GM12878 (cell line): ENCODE results near the gene INPP4B. TPM values are rescaled to one million over a fixed set of nuclear protein-coding genes. Genes with fewer than 3 reads are reported as not detected.

ENCODE experiments used
- ATAC-seq: fragments of 200-7000 bp; cut with Tn5 transposase; 3 replicates; pipeline ENCODE4 v1.9.1; 2020; ENCODE audit warnings: mild to moderate bottlenecking, moderate library complexity
- BruUV-seq: library from RNA; stranded (reverse); fragments of 400-500 nt; replicated peaks from 2 replicates; lab custom pipeline; 2021; lab: Mats Ljungman, UMichigan
- CTCF ChIA-PET: fragments of 300-600 bp; sonication (Branson Sonifier 250); formaldehyde crosslinking; extraction: SDS; loops from one replicate; lab custom pipeline; 2021; ENCODE audit warnings: inconsistent platforms; lab: Yijun Ruan, JAX
- POLR2A ChIA-PET: fragments of 350-600 bp; formaldehyde crosslinking; extraction: SDS; loops from one replicate; lab custom pipeline; 2021; ENCODE audit warnings: inconsistent platforms; lab: Charles Lee
- RAD21 ChIA-PET: fragments of 300-600 bp; sonication (Branson Sonifier 250); formaldehyde crosslinking; loops from one replicate; lab custom pipeline; 2023; ENCODE audit warnings: antibody characterized with exemption; ENCODE audit not compliant: unreplicated experiment; lab: Charles Lee
- SMC1A ChIA-PET: fragments of 300-600 bp; sonication (Branson Sonifier 250); formaldehyde crosslinking; loops from one replicate; lab custom pipeline; 2023; ENCODE audit not compliant: unreplicated experiment, uncharacterized antibody; lab: Charles Lee
- DNase-seq: peaks from one replicate; pipeline ENCODE4 v3.0.0-alpha.2; 2011; ENCODE audit warnings: low read depth, low spot score
- FAIRE-seq: peaks from 3 replicates; lab custom pipeline; 2011; peaks lifted over from hg19 to GRCh38; lab: Jason Lieb, UNC
- H2AFZ ChIP-seq: 2 replicates; pipeline ENCODE4 v1.6.0; 2011; ENCODE audit warnings: low read depth, low read length, control low read depth; ENCODE audit not compliant: control insufficient read depth
- H3K27ac ChIP-seq: 2 replicates; pipeline ENCODE4 v1.5.1; 2011; ENCODE audit warnings: control low read depth; ENCODE audit not compliant: control insufficient read depth, insufficient read depth
- H3K27me3 ChIP-seq, 2 experiments: replicated peaks in 1 of 2; 2 replicates each; pipeline versions ENCODE4 v1.6.0 to v1.6.1; 2011; ENCODE audit warnings: low read length in 1 of 2; ENCODE audit not compliant: control insufficient read depth in 2 of 2, insufficient read depth in 2 of 2
- H3K36me3 ChIP-seq, 2 experiments: 2 replicates each; pipeline ENCODE4 v1.5.1; 2011; ENCODE audit warnings: low read length in 1 of 2; ENCODE audit not compliant: control insufficient read depth in 2 of 2, insufficient read depth in 2 of 2
- H3K4me1 ChIP-seq: 2 replicates; pipeline ENCODE4 v1.6.1; 2011; ENCODE audit warnings: mild to moderate bottlenecking, low read length, moderate library complexity, mixed read lengths; ENCODE audit not compliant: control insufficient read depth, insufficient read depth
- H3K4me2 ChIP-seq: 2 replicates; pipeline ENCODE4 v1.6.0; 2011; ENCODE audit warnings: control low read depth; ENCODE audit not compliant: control insufficient read depth, insufficient read depth
- H3K4me3 ChIP-seq: fragments of 200-600 bp; sonication (generic); 2 replicates; pipeline ENCODE4 v1.5.1; 2016
- H3K79me2 ChIP-seq: 2 replicates; pipeline ENCODE4 v1.6.0; 2011; ENCODE audit warnings: low read length; ENCODE audit not compliant: control insufficient read depth, insufficient read depth
- H3K9ac ChIP-seq: 2 replicates; pipeline ENCODE4 v1.8.0; 2011; ENCODE audit warnings: low read length, control low read depth, mixed read lengths; ENCODE audit not compliant: control insufficient read depth, insufficient read depth
- H3K9me3 ChIP-seq: replicated peaks from 3 replicates; pipeline ENCODE4 v1.5.1; 2011; ENCODE audit warnings: mild to moderate bottlenecking, low read length; ENCODE audit not compliant: control insufficient read depth, insufficient read depth
- H4K20me1 ChIP-seq: 2 replicates; pipeline ENCODE4 v1.6.0; 2011; ENCODE audit not compliant: control insufficient read depth, insufficient read depth
- CEBPB ChIP-seq, 2 experiments: fragments of 150-350 bp in 1 of 2; IDR thresholded peaks; 2 replicates each; pipeline ENCODE4 v1.6.1; 2012 to 2014; ENCODE audit warnings: low read depth in 2 of 2, low read length in 2 of 2, borderline replicate concordance in 1 of 2, inconsistent platforms in 1 of 2
- CEBPZ ChIP-seq: fragments of 150-350 bp; IDR thresholded peaks from 2 replicates; pipeline ENCODE4 v1.6.1; 2016; ENCODE audit warnings: low read depth, low read length
- CHD1 ChIP-seq: IDR thresholded peaks from 2 replicates; pipeline ENCODE4 v1.6.1; 2012; ENCODE audit warnings: low read depth, low read length, improper control_type of control experiment
- CHD4 ChIP-seq: fragments of 200-600 bp; sonication (generic); IDR thresholded peaks from 2 replicates; pipeline ENCODE4 v1.6.1; 2016; ENCODE audit warnings: mild to moderate bottlenecking
- CREB1 ChIP-seq: IDR thresholded peaks from 2 replicates; pipeline ENCODE4 v1.6.1; 2012; ENCODE audit warnings: low read depth, mild to moderate bottlenecking, inconsistent platforms
- NFXL1 ChIP-seq: fragments of 450-650 bp; IDR thresholded peaks from 2 replicates; pipeline ENCODE4 v1.6.1; 2017; ENCODE audit warnings: antibody characterized with exemption, mild to moderate bottlenecking, borderline replicate concordance
- PRDM15 ChIP-seq: fragments of 450-650 bp; formaldehyde crosslinking; IDR thresholded peaks from 2 replicates; pipeline ENCODE4 v1.4.0; 2020; ENCODE audit warnings: mild to moderate bottlenecking, moderate library complexity
- SIX5 ChIP-seq: IDR thresholded peaks from 2 replicates; pipeline ENCODE4 v1.6.1; 2011; ENCODE audit warnings: mild to moderate bottlenecking, low read depth, low read length, moderate library complexity; ENCODE audit not compliant: severe bottlenecking
- SUZ12 ChIP-seq: fragments of 200-600 bp; sonication (generic); IDR thresholded peaks from one replicate; pipeline ENCODE4 v1.6.1; 2018; ENCODE audit warnings: antibody characterized with exemption, mild to moderate bottlenecking; ENCODE audit not compliant: unreplicated experiment
- TARDBP ChIP-seq: IDR thresholded peaks from 2 replicates; pipeline ENCODE4 v1.6.1; 2016; ENCODE audit warnings: borderline replicate concordance
- TBL1XR1 ChIP-seq: IDR thresholded peaks from 2 replicates; pipeline ENCODE4 v1.6.1; 2012; ENCODE audit warnings: low read depth, low read length, improper control_type of control experiment
- ZBED1 ChIP-seq: IDR thresholded peaks from 2 replicates; pipeline ENCODE4 v1.6.1; 2016; ENCODE audit warnings: borderline replicate concordance
- WGBS: methylation state at CpG from one replicate; pipeline ENCODE4 v1.1.6; 2016; ENCODE audit warnings: low lambda C conversion rate; ENCODE audit not compliant: insufficient replicate concordance, insufficient coverage; ENCODE audit errors: missing lambda C conversion rate; 5-methylcytosine and 5-hydroxymethylcytosine counted together
- in situ Hi-C: fragments of 300-500 bp; cut with MboI; formaldehyde crosslinking; loops from 9 replicates; pipeline ENCODE4 v1.14.3; 2018; ENCODE audit warnings: mixed read lengths
- intact Hi-C: fragments of 100-400 bp; cut with micrococcal nuclease; formaldehyde crosslinking; loops from one replicate; pipeline ENCODE4 v1.14.2; 2022; ENCODE audit not compliant: unreplicated experiment
- polyA plus RNA-seq, 11 experiments: library from polyadenylated mRNA; depleted of rRNA in 4 of 11; unstranded in 6 of 11; stranded (reverse) in 5 of 11; fragments of >200 nt; fragmentation: Nextera tagmentation in 4 of 11; fragmentation: Illumina TruSeq in 1 of 11; extraction: Ambion mirVana in 4 of 11; extraction: Trizol in 1 of 11; gene quantifications; 1 replicate in 1 of 11; 2 replicates in 10 of 11; pipeline versions ENCODE4 v1.2.1 to v1.2.3, GENCODE V29; 2011 to 2016; ENCODE audit warnings: inconsistent platforms in 2 of 11, missing spikeins in 2 of 11, low read depth in 1 of 11
- total RNA-seq, 4 experiments: library from RNA; depleted of rRNA in 3 of 4; stranded (reverse); fragments of >200 nt in 3 of 4; fragmentation: Illumina TruSeq in 1 of 4; extraction: Trizol in 1 of 4; gene quantifications; 2 replicates each; pipeline versions ENCODE4 v1.2.1 to v1.2.3, GENCODE V29; 2013 to 2021

INPP4B gene
- total and polyA plus RNA-seq, 10 of the 15 experiments (the other 5 are each of a cell fraction or from before 2014, with no cell fraction given): 0.53 to 11.2 (median 0.95) TPM

DNA sequence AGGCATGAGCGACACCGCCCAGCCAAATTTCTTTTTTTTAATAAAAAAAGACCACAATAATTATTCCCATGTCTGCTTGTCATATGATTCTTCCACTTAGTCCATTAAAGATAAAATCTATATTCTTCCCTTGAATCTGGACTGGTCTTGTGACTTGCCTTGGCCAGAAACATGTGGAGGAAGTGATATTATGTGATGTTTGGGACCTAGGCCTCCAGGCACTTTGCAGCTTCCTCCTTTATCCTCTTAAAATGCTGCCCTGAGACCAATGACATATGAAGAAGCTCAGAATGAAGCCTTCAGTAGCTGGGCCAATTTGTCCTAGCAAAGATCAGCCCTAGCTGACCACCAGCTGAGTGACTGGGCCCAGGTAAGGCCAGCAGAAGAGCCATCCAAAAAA lies 250.0 kb downstream of the INPP4B start:
- no peaks in the 10 kb centered on the region for H3K27me3 ChIP-seq
- no peak overlapping the region for H3K9ac ChIP-seq
- no peaks in the 10 kb centered on the region for H3K4me1 ChIP-seq
- in situ Hi-C loops: no loop called here
- FAIRE-seq: no peak
- ATAC-seq: no peak
- H3K9me3 ChIP-seq: no peaks in the 10 kb centered on the region
- ChIA-PET CTCF (interaction anchor here (1.0 to 1.8 kb wide), 2 partner anchors 21 to 124 kb away, joined by 3 to 5 read pairs; no protein-coding TSS in a partner anchor), SMC1A (interaction anchor here (1.0 to 1.8 kb wide), 3 partner anchors 14 to 30 kb away, joined by 3 to 5 read pairs (median 5); no protein-coding TSS in a partner anchor), RAD21 (interaction anchor here (0.9 kb wide), 1 partner anchor 14 kb away, joined by 4 read pairs; no protein-coding TSS in a partner anchor), POLR2A (no interaction called here)
- H3K27ac ChIP-seq: no peak overlapping the region
- H4K20me1 ChIP-seq: no peaks in the 10 kb centered on the region
- WGBS: 24% methylated on average over 2 of the region's 2 CpGs
- H3K79me2 ChIP-seq: no peaks in the 10 kb centered on the region
- TF ChIP-seq CEBPZ (no peak), PRDM15 (CRISPR knock-in tag) (no peak), CREB1 (no peak), NFXL1 (no peak), ZBED1 (no peak), SIX5 (no peak), CEBPB (IDR thresholded peaks at IDR 0.05; ENCODE audit: borderline replicate concordance in 1 of 2, low read depth in 2 of 2, low read length in 2 of 2) (no peak), CHD1 (no peak), CHD4 (no peak), SUZ12 (no peak), TBL1XR1 (no peak), TARDBP (no peak)
- H3K36me3 ChIP-seq: no peaks in the 10 kb centered on the region
- BruUV-seq: no TSS peak
- intact Hi-C loops: no loop called here
- H3K4me3 ChIP-seq: no peak overlapping the region
- DNase-seq: no peak
- H2AFZ ChIP-seq: no peak overlapping the region
- H3K4me2 ChIP-seq: no peak overlapping the region
